Mucosa of descending colon (tissue), 3 donors: ENCODE data around the gene BNC2. TPM values are rescaled to one million over a fixed set of nuclear protein-coding genes. Genes with fewer than 3 reads are reported as not detected.

Experiments
- ATAC-seq: fragments of 200-7000 bp; cut with Tn5 transposase; one replicate; pipeline ENCODE4 v1.9.1; 2020; ENCODE audit warnings: mild to moderate bottlenecking, moderate library complexity
- DNase-seq, 3 donors: peaks; one replicate each; pipeline ENCODE4 v3.0.0-alpha.2; 2020
- H3K36me3 ChIP-seq: fragments of 200-600 bp; one replicate; pipeline ENCODE4 v1.8.0; 2021; ENCODE audit warnings: low read depth, mild to moderate bottlenecking
- H3K4me1 ChIP-seq: fragments of 200-600 bp; one replicate; pipeline ENCODE4 v1.8.0; 2021; ENCODE audit warnings: low read depth, mild to moderate bottlenecking
- H3K4me3 ChIP-seq: fragments of 200-600 bp; one replicate; pipeline ENCODE4 v1.8.0; 2021; ENCODE audit warnings: mild to moderate bottlenecking
- H3K9me3 ChIP-seq: fragments of 200-600 bp; one replicate; pipeline ENCODE4 v1.8.0; 2021; ENCODE audit warnings: mild to moderate bottlenecking
- CTCF ChIP-seq: fragments of 200-600 bp; IDR thresholded peaks from one replicate; pipeline ENCODE4 v1.8.0; 2022; ENCODE audit warnings: antibody characterized with exemption, mild to moderate bottlenecking
- intact Hi-C, 2 donors: fragments of 100-400 bp; cut with DNase I in 1 of 2; cut with micrococcal nuclease in 1 of 2; formaldehyde crosslinking; loops; one replicate each; pipeline versions ENCODE4 v1.11.0 to v1.11.1; 2022; cut with DNase I, micrococcal nuclease
- total RNA-seq, 3 donors: library from RNA; stranded (reverse); fragmentation: NEBNext Ultra II Directional in 2 of 3; extraction: Animal tissue kit (Norgen Biotek cat#: 25700) in 2 of 3; gene quantifications; one replicate each; pipeline versions ENCODE4 v1.2.1 to v1.2.4, GENCODE V29; 2021 to 2023
- donor health status: DM: no; HTN: no; CAD: no; lungs with moderate emphysema.
- donor health status: DM: no; HTN: no; CAD: no.
- donor health status: DM: no; HTN: yes; CAD: no.

Gene BNC2
- total RNA-seq, 3 donors from 2014 or later: 8.2 to 192 (median 12.0) TPM

DNA sequence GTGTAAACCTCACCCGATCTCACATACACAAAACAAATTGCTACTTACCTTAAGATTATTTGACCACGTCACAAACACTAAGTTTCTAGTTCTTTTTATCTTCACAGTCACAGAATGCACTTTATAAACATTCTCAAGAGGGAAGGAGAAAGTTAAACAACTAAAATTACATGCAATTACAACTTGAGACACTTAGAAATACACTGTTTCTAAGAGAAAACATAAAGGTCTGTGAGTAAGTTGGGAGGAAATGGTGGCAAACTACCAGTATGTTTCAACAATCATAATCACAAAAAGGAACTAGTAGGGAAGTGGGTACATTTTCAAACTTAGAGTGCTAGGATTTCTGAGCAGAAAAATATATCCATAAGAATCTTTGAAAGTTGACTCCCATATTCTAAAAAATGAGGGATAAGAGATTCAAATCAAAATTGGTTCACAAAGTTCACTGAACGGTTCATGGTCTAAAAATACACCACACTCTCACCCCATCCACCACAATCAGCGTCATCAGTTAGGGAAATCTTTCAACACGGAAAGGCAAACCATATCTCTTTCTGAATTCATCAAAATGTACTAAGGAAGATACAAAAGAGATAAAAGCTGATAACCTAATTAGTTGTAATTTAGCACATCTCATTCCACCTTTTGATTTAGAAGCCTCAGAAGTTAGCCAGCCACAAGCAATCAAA lies 182.6 kb downstream of the BNC2 start:
- intact Hi-C loops: no loop called here
- TF ChIP-seq CTCF: no peak
- ATAC-seq: no peak

GRCh38 chr9:16683326-16683725 lies 187.1 kb downstream of the BNC2 start:
- no peak for TF ChIP-seq CTCF
- Histone ChIP-seq H3K9me3 (no peaks in the 10 kb centered on the region), H3K36me3 (no peaks in the 10 kb centered on the region), H3K4me3 (no peak overlapping the region), H3K4me1 (no peaks in the 10 kb centered on the region)
- DNase-seq: no peak
- intact Hi-C loops: no loop called here
- ATAC-seq: no peak

More for the DNA sequence above, 182.6 kb downstream of the BNC2 start:
- Histone ChIP-seq H3K4me3 (no peak overlapping the region), H3K36me3 (no peaks in the 10 kb centered on the region), H3K9me3 (no peaks in the 10 kb centered on the region), H3K4me1 (no peaks in the 10 kb centered on the region)
- DNase-seq: no peak

GRCh38 chr9:16682273-16682672 lies 188.2 kb downstream of the BNC2 start:
- DNase-seq (no peak), ATAC-seq (no peak)
- Histone ChIP-seq H3K4me1 (no peaks in the 10 kb centered on the region), H3K4me3 (no peak overlapping the region), H3K9me3 (no peaks in the 10 kb centered on the region), H3K36me3 (no peaks in the 10 kb centered on the region)
- intact Hi-C loops: no loop called here
- no peak for TF ChIP-seq CTCF

GRCh38 chr9:16681652-16681987 lies 188.8 kb downstream of the BNC2 start:
- no peak for TF ChIP-seq CTCF
- no peak for DNase-seq
- Histone ChIP-seq H3K4me3 (no peak overlapping the region), H3K4me1 (no peaks in the 10 kb centered on the region), H3K9me3 (no peaks in the 10 kb centered on the region), H3K36me3 (no peaks in the 10 kb centered on the region)
- intact Hi-C loops: no loop called here
- ATAC-seq: no peak

DNA sequence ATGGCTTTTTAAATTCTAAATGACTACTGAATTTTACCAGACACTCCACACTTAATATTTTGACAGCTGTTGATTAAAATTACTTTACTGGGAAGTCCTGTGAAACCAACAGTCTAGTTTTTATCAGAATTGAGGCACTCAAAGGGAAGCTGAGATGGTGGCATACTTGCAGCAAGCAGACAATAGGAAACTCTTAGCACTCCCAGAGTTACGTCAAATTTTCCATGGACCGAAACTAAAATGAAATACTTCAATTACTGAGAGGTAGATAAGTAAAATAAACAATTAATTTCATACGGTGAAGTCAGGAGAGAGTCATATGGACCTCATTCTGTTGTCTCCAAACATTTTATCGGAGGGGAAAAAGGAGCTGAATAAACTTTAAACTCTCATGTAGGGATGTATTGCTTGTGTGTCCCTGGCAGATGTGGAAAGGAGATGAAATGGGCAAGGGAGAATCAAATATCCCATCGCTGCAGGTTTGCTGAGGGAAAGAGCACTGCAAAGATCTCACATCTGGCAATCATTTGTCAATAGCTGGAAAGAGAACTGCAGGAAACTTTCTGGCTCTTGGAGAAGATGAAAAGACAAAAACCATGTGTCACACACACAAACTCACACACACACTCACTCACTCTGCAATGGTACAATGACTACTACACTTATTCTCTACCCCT lies 189.4 kb downstream of the BNC2 start:
- Histone ChIP-seq H3K4me3 (no peak overlapping the region), H3K36me3 (no peaks in the 10 kb centered on the region), H3K9me3 (no peaks in the 10 kb centered on the region), H3K4me1 (no peaks in the 10 kb centered on the region)
- TF ChIP-seq CTCF: no peak
- no peak for DNase-seq
- no peak for ATAC-seq
- intact Hi-C loops: no loop called here
